Activated CD4-positive, alpha-beta T cell treated with anti-CD3 and anti-CD28 coated beads, Interleukin-2, amount 50 U/mL, for 16 hours (primary cell): ENCODE measurements around the gene DCLK2.

Experiments used
- DNase-seq: peaks from one replicate; pipeline ENCODE4 v3.0.0-alpha.2; 2020

Gene DCLK2

DNA sequence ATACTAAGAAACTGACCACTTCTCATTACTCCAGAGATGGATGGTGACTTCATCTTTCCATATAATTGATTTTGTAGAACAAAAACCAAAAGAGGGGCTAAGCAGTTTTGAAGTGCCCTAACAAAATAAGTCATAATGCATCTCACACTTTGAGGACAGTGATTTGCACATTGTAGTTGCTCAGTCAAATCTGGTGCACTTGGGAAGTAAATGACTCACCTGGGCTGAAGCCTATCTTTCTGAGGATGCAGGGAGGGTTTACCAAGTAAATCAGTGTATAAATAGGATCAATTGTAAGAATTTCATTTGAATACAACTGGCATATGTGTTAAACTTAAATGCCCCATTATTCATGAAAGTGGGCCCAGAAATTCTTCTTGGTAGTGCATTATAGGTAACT, 134.2 kb downstream of the DCLK2 start:
- DNase-seq = peak; percentile 11

DNA sequence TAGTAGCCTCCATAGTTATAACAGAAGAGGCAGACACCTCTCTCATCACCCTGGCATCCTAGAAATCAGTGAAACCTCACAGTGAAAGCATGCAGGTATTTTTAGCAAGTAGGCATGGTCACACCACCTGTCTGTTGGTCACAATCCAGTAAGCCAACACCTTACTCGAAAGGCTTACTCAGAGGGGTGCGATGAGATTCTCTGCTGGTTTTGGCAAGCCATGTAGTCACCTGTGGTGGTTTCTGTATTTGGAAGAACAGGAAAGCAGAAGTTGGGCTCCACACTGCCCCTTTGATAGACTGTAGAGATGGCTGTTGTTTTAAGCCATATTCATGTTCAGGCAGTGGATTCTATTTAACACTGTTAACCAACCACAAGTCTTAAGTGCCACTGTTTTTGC, 134.7 kb downstream of the DCLK2 start:
- DNase-seq = no peak

DNA sequence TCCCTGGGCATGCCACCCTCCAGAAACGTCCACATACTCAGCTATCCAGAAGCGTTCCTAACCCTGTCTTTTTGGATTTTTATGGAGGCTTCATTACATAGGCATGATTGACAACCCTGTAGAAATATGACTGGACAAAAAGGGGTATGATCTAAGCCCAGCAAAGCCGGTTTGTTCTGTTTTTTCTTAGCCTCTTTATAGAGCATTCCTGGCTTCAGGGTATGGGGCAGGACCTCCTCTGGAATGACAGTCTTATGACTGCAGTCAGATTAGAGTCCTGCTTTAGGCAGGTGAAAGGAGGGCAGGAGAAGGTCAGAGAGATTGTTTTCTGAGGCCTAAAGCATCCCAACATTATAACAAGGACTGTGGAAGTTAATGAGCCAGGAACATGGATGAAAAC, 137.4 kb downstream of the DCLK2 start:
- DNase-seq = no peak

DNA sequence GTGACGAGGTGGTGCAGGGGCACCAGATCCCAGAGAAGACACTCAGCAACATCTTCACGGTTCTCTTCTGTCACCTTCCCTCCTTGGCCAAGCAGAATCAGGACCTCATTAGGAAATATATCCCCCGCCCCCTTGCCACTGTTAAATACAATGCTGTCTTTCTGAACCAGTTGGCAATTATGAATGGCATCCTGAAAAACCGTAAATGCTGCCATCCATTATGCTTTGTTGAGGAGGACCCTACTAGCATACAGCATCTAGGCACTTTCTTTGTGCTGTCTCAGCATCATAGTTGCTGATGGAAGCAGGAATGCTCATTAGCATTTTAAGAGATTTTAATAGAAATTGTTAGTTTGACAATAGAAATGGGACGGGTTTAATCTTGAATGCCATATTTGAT, 138.5 kb downstream of the DCLK2 start:
- DNase-seq = no peak

DNA sequence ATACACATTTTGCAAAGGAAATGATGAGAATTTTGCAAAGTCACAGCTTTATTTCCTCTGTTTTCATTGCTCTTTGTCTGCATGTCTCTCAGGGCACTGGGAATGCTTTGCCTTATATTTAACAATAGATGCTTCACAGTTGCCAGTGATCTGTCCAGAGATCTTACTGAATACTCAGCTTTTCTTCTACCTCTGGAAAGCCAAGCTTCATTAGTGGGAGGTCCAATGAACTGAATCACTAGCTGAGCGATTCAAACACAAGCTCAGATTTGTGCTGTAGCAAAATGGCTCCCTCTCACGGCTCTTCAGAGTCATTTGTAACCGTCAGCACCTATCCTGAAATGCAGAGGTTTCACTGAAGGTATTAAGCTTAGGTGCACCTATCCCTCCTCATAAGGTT, 138.9 kb downstream of the DCLK2 start:
- no peak for DNase-seq

DNA sequence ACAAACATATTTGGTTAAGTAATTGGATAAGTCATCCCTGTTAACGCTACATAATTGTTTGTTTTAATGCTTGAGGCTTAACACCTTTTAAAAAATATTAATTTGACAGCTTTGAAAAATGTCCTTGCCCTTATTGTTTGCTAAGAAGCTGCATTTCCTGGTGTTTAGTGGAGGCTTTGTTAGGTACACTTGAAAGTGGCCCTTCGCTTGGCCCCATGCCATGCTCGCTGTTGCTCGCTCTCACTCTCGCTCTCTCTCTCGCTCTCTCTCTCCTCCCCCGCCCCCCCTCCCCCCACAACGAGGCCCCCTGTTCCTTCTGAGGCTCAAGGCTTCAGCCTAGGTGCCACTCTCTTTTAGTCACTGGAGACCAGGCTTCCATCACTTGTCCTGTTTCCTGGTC, 139.6 kb downstream of the DCLK2 start:
- no peak for DNase-seq

DNA sequence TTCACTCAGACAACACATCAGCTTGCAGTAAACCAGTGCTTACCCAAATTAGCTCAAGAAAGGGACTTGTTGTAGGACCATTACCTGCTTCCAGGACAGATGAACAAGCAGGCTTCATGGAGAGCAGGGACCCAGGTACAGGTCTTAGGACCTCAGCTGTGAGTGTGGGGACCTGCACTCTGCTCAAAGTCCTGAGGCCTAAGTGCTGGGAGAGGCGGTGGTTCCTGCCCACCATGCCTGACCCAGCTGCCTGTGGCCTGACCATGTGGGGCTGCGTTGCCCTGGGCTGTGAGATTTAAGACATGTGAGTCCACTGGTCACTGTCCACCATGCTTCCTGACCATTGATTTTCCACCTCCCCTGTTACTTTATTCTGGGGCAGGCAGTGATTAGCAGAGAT, 140.2 kb downstream of the DCLK2 start:
- DNase-seq = no peak

DNA sequence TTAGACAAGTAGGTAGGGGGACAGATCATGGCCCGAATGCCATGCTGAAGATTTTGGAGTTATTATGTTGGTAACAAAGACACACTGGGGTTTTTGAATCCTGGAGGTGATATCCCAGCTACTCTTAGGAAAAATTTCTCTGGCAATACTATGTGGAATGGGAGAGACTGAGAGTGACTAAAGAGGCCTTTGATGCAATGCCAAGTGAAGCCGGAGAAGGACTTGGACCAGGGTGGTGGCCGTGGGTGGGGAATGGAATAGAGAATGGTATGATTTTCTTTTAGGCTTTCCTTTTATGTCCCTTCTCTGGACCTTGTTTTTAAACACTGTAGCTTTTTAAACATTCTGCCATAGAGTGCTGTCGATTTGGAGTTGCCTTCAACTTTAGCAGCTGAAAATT, 141.6 kb downstream of the DCLK2 start:
- DNase-seq = no peak

DNA sequence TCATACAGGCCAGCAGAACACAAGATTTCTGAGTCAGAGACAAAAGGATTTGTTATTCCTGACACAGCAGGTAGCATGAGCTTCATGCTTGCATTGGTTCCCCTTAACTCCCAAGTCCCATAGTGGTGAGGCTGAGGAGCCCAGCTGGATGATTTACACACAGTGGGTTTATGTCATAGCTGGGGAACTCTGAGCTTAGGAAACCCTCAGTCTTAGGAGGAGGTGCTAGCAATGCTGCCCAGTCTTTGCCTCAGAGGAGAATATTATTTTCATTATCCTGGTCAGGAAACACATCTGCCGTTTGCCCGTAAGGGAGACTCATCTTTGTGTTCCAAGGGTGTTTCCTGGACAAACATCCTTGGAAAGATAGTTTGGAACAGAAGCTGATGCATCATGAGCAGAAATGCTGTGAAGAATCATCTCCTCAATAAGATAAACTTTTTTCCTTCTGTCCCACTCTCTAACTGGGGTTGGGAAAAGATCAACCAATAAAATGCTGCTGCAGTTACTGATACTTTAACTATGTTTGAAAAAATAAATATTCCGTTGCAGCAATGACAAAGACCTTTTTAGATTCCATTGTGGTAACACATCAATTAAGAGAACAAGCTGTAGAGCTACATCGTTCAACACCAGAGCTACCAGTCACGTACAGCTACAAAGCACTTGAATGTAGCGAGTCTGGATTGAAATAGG, 146.8 kb downstream of the DCLK2 start:
- DNase-seq = no peak

DNA sequence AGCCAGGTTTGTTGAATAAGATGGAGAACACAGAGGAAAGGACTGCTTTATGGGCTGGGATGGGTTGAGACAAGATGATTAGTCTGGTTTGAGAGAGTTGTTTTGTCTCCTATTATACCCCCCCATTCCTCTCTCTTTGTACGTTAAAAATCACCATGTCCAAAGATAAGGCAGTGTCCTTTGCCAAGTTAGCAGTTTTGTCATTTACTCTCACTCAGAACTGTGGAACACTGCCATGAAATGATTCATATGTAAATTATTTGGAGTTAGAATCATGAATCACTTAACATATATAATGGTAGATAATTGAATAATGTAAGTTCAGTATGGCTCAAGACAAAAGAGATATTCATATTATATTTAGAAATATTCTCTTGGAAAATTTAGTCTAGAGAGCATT, 151.3 kb downstream of the DCLK2 start:
- no peak for DNase-seq

DNA sequence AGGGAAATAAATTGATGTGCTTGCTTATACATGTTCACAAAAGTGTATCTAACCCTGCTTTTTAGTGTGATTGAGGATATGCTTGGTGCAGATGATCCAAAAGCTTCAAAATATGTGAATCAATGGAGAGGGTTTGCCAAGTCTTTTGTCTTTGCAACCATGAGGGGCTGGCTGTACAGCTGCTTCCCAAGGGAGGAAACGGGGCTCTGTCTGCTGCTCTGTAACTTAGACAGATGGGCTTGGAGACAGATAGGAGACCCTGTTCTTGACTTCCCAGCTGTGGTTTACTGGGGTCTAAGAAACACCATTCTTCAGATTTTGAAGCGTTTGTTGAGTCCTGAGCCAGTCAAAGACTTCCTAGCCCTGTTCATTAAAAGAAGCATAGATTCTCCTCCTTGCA, 152.3 kb downstream of the DCLK2 start:
- DNase-seq = no peak

DNA sequence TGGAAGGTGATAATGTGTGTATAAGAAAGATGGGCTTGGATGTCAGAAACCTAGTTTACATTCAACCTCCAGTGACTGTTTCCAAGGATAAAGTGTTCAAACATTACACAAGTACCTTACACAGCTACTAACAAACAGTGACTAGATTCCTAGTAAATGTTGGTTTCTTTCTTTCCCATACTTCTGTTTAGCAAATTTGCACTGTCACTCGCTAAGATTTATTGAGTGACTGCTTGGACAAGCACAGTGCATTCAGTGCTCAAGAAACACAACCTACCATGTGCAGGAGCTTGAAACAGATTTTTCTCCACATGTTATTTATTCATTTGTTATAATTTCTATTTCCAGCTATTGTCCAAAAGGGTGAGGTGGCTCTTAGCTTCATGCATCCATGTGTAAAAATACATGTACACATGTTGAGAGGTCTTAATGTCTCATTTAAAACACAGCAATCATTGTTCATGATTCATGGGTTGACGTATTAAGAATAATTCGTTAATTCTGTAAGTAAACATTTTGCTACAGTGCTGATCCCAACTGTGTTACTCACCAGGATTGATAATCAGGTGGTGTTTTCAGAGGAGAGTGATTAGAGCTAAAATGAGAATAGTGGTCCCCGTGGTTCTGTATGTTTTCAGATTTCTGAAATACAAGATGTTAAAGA, 153.0 kb downstream of the DCLK2 start:
- DNase-seq = no peak

DNA sequence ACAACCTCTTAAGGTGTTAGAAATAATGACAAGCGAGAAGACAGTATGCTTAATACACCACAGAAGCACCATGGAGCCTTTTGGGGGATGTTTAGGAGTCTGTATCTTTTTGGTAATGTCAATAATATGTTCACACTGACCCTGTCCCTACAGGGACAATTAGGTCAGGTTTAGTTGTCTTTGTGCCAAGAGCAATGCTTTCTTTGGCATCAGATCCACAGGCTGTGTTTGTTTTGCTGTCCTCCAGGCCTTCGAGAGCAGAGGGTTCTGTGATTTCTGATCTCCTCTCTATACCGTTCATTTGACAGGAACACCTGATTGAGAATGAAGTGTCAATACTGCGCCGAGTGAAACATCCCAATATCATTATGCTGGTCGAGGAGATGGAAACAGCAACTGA, 153.8 kb downstream of the DCLK2 start:
- DNase-seq = no peak

DNA sequence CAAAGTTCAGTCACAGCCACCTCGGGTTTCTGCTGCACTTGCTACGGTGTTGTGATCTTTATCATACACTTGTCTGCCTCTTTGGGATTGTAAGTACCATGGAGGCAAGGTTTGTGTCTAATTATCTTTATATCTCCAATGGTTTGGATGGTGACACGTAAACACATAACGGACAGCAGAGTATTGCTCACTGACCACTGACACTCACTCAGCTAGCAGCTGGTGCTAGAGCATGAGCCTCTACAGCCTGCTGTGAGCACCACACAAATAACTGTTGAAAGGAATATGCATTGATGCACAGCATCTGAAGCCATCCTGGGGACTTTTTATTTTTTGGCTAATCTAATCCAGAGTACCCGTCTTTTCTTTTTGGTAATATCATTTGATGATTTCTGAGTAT, 156.0 kb downstream of the DCLK2 start:
- DNase-seq = no peak

DNA sequence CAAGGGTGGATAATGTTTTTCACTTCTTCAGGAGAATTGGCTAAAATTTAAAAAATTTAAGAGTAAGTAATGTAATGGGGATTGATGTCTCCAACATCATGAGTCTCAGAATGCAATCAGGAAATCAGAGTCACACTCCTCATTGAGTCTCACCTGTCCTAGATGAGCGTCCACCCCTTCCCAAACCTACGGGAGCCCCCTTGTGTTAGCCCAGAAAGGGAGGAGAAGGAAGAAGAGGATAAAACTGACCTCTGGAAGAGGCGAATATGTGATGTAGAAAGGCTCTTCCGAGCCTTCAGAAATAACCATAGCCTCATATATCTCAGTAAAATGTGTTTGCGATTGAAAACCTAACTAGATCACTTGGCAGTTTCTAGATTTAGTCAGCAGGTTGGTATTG, 157.1 kb downstream of the DCLK2 start:
- no peak for DNase-seq

DNA sequence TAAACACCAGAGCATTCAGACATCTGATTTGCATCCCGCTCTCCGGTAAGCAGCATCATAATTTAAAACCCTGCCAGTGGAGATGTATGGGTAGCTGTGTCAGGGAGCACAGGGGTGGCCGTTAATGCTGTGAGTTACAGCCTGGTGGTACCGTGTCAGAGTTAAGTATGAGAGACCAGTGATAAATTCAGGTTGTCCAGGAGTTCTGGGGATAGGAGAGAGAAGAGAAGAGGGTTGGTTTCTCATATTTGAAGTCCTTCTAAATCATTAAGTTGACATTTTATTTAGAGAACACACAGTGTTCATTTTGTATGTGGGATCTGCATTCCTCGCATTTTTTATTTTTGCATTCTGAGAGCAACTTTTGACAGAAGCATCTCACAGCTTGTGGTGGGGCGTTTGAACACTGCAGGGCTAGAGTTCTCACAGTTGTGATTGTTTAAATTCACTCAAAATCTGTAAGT, 157.6 kb downstream of the DCLK2 start:
- DNase-seq = no peak

DNA sequence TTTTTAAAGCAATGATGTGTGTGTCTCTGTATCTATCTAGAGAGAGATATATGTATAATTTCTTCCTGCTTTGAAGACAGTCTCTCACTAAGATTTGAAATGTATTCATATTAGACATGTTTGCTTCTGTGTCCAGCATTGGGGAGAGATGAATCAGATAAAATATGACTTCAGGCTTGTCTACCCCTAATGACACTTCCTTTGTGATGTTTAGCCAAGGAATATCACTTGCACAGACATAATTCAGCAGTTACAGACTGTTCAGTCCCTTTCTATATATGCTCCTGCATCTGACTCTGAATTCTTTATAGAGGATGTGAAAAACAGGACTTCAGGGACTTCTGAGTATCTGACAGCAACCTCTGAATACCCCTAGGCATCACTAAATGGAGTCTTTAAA, 158.4 kb downstream of the DCLK2 start:
- no peak for DNase-seq

DNA sequence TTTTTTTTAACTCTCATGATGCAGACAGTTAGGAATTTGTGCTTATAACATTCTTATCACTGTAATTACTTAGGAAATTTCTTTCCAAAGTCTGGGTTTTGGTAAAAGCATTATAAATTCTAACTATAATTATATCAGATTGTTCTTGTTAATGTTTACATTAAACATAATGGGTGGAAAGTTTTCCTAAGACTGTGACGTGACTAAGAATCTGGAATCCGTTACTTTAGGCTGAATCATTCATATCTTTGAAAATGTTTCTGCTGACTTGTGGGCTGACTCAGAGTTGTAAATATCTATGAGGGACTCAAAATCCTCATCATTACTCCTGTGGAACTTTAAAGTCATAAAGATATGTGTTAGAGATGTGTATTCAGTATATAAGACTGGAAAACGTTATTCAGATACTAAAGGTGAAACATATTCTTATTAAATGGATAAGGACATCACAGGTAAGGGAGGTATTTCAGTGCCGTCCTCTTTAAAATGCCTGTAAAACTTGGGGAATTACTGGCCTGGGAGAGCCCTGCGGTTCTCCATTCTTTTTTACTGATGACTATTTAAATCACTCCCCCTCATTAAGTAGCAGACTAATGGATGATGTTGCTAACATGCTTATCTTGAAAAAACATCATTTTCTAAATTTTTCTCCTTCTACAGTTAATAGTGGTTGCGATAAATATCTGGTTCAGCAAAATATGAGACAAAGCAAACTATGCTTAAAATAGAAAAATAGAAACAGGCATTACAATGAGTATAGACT, 159.0 kb downstream of the DCLK2 start:
- DNase-seq = no peak

DNA sequence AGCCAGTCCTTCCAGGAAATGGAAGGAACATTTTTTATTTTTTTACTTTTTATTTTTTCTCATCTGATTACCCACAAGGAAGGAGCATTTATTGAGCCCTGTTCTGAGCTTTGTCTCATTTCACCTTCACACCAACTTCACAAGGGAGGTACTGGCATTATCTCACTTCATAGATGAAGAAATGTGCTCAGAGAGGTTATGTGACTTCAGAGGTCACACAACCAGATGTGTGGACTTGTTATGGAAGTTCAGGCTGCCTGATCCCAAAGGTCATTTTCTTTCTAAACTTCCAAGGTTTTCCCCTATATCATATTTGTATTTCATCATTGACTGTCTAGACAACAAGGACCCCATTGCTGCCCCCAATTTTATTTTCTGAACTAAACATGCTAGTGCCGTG, 160.3 kb downstream of the DCLK2 start:
- DNase-seq = no peak

DNA sequence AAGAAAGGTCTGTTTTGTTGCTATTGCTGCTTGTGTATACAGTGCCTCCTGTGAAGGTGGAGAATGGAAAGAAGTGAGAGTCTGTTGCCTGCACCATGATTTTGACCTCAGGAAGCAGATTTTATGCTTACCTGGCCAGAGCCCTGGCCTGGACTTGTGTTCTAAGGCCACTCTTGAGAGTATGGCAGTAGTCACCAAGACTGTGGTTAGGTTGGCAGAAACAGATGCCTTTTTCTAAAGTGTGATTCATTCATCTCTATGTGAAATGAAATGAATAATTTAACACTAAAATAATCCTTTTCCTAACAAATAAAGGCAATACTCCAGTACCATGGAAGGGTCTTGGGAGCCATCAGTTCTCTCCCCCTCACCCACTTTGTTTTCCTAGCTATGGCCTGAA, 161.8 kb downstream of the DCLK2 start:
- no peak for DNase-seq

DNA sequence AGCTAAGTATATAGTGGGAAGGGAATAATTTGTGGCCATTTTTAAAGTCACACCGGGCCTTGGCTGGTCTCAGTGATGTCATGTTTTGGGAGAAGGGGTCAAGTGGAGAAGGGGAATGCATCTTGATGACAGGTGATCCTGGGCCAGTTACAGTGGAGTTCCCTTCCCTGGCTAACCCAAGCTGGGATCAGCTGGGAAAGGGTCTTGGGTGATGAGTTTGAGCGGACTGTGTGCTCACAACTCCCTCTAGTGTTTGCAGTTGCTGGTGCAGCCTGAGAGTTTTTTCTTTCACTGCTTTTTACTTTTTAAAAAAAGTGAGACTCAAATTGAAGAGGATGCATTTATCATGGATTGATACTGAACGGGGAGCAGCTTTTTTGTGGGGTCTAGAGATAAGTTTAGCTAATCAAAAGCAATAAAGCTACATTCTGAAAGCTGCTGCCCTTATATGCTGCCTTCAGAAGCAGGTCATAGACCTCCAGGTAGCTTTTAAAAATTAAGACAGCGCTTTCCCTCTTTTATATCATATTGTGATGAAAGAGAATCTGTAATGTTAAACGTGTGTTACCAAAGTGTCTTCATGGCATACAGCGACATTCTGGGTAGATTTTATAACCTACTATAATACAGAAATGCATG, 164.7 kb downstream of the DCLK2 start:
- peak; percentile 9 for DNase-seq

DNA sequence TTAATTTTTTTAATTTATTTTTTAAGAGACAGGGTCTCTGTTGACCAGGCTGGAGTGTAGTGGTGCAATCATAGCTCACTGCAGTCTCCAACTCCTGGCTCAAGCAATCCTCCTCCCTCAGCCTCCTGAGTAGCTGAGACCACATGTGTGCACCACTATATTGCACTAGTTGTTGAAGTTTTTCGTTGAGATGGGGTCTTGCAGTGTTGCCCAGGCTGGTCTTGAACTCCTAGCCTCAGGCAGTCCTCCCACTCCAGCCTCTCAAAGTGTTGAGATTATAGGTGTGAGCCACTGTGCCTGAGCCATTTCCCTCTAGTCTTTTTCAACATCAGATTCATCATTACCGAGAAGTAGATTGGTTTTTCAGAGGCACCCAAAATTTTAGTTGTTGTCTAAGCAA, 165.7 kb downstream of the DCLK2 start:
- DNase-seq = no peak

DNA sequence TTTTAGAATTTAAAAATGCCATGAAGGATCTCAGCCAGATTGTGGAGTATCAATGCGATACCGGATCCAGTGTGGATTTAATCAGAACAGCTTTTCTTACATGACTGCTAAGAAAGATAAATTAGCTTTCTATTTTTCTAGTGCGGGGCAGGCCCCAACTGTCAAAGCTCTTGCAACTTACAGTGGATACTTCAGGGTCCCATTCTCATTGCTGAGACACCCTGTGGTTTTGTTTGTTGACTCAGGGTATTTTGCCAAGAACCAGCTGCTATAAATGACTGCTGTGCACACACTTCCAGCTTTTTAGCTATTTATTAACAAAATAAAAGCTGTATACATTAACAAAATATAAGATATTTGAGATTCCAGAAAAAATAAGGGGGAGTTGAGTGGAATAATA, 166.4 kb downstream of the DCLK2 start:
- DNase-seq = no peak

DNA sequence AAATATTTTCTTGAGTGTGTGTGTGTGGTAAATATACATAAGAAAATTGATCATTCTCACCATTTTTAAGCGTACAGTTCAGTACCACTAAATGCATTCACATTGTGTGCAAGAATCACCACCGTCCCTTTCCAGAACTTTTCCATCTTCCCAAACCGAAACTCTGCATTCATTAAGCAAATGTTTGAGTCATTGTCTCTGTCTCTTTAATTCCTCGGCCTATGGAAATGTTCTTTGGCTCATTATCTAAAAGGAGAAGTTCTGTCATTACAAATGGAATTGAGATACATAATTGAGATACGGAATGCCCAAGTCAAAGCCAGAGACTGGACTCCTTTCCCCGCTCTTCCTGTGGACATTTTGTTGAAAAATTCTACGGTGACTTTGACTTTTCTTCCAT, 168.9 kb downstream of the DCLK2 start:
- no peak for DNase-seq
